Panc1 (cell line): Measurements from ENCODE around the gene RBMS1. TPM values are rescaled to one million over a fixed set of nuclear protein-coding genes. Genes with fewer than 3 reads are reported as not detected.

ENCODE experiments used
- ATAC-seq: fragments of 200-7000 bp; cut with Tn5 transposase; 2 replicates; pipeline ENCODE4 v1.9.1; 2020; ENCODE audit warnings: mild to moderate bottlenecking, moderate library complexity
- BruUV-seq: library from RNA; stranded (reverse); fragments of 400-500 nt; replicated peaks from 2 replicates; lab custom pipeline; 2021; lab: Mats Ljungman, UMichigan
- CTCF ChIA-PET: fragments of 300-600 bp; sonication (Branson Sonifier 250); formaldehyde crosslinking; loops from one replicate; lab custom pipeline; 2022; ENCODE audit warnings: antibody characterized with exemption; lab: Charles Lee
- POLR2A ChIA-PET: fragments of 300-600 bp; sonication (Branson Sonifier 250); formaldehyde crosslinking; loops from one replicate; lab custom pipeline; 2022; ENCODE audit warnings: antibody characterized with exemption; lab: Charles Lee
- DNase-seq: peaks from one replicate; pipeline ENCODE4 v3.0.0-alpha.2; 2010; ENCODE audit warnings: low read depth, low spot score
- H3K27ac ChIP-seq: 2 replicates; pipeline ENCODE4 v1.5.1; 2011; ENCODE audit warnings: mild to moderate bottlenecking, low read length, inconsistent platforms
- H3K27me3 ChIP-seq: fragments of 200-500 bp; sonication (Bioruptor generic); 2 replicates; pipeline ENCODE4 v1.6.0; 2014; ENCODE audit warnings: low read length, inconsistent platforms; ENCODE audit not compliant: control insufficient read depth, insufficient read depth
- H3K36me3 ChIP-seq: fragments of 200-500 bp; sonication (Bioruptor generic); 2 replicates; pipeline ENCODE4 v1.5.1; 2014; ENCODE audit warnings: inconsistent platforms, mild to moderate bottlenecking, low read length, moderate library complexity; ENCODE audit not compliant: control insufficient read depth, insufficient read depth
- H3K4me1 ChIP-seq: 2 replicates; pipeline ENCODE4 v1.5.1; 2011; ENCODE audit warnings: inconsistent platforms, mild to moderate bottlenecking, low read length, moderate library complexity; ENCODE audit not compliant: control insufficient read depth, insufficient read depth
- H3K4me3 ChIP-seq, 2 experiments: 2 replicates each; pipeline ENCODE4 v1.5.1; 2011 to 2012; ENCODE audit warnings: low read depth in 2 of 2, low read length in 2 of 2, mild to moderate bottlenecking in 2 of 2, inconsistent platforms in 1 of 2, moderate library complexity in 1 of 2
- H3K9me3 ChIP-seq: fragments of 200-500 bp; sonication (Bioruptor generic); 2 replicates; pipeline ENCODE4 v1.5.1; 2014; ENCODE audit warnings: low read depth, mild to moderate bottlenecking, inconsistent platforms, low read length, moderate library complexity; ENCODE audit not compliant: control insufficient read depth, insufficient read depth
- POLR2AphosphoS5 ChIP-seq: IDR thresholded peaks from 2 replicates; pipeline ENCODE4 v1.6.1; 2012; ENCODE audit warnings: mild to moderate bottlenecking, low read depth, low read length, moderate library complexity
- SIN3A ChIP-seq: IDR thresholded peaks from 2 replicates; pipeline ENCODE4 v1.6.1; 2012; ENCODE audit warnings: low read depth, mild to moderate bottlenecking, low read length, moderate library complexity, borderline replicate concordance; ENCODE audit not compliant: insufficient read depth
- TCF7L2 ChIP-seq: IDR thresholded peaks from 2 replicates; pipeline ENCODE4 v1.6.1; 2011; ENCODE audit warnings: mild to moderate bottlenecking, low read depth, low read length, inconsistent platforms
- in situ Hi-C: cut with HindIII; loops from 2 replicates; pipeline ENCODE4 v1.10.0; 2016; ENCODE audit warnings: low sequenced_read_pairs, low pct_unique_long_range_greater_than_20kb
- intact Hi-C: fragments of 100-400 bp; cut with micrococcal nuclease; formaldehyde crosslinking; loops from one replicate; pipeline ENCODE4 v1.10.0; 2022; ENCODE audit not compliant: unreplicated experiment
- total RNA-seq: library from RNA; stranded (reverse); gene quantifications from one replicate; pipeline ENCODE4 v1.2.1, GENCODE V29; 2021; ENCODE audit not compliant: unreplicated experiment
- TF ChIP-seq, protein P1 (sequence below), 2 experiments: IDR thresholded peaks; 2 replicates each; pipeline ENCODE4 v1.6.1; 2011 to 2012; ENCODE audit warnings: low read depth in 2 of 2, control low read depth in 1 of 2, low read length in 1 of 2, mild to moderate bottlenecking in 1 of 2, moderate library complexity in 1 of 2; ENCODE audit not compliant: insufficient read depth in 1 of 2
- TF ChIP-seq, protein P2 (sequence below): fragments of 450-650 bp; IDR thresholded peaks from 2 replicates; pipeline ENCODE4 v1.5.1; 2017; ENCODE audit warnings: mild to moderate bottlenecking

Gene RBMS1
- total RNA-seq, 1 experiment from 2014 or later = 67.0 TPM

DNA sequence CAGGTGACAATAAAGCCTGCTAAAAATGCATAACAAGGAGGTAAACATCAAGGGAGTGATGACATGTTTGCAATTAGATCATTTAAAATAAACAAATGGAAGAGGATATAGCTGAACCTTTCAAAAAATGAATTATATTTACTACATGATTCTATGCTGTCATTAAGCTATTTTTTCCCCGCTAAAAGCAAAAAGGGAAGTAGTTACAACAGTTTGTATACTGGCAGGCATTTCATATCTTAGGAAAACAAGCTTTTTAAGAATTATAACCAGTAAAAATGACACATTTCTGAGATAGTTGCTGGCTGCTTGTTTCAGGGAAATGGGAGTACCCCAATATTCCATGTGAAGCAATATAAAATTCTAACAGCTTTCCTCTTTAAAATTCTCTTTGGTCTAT, 204.5 kb downstream of the RBMS1 start:
- BruUV-seq = no TSS peak

DNA sequence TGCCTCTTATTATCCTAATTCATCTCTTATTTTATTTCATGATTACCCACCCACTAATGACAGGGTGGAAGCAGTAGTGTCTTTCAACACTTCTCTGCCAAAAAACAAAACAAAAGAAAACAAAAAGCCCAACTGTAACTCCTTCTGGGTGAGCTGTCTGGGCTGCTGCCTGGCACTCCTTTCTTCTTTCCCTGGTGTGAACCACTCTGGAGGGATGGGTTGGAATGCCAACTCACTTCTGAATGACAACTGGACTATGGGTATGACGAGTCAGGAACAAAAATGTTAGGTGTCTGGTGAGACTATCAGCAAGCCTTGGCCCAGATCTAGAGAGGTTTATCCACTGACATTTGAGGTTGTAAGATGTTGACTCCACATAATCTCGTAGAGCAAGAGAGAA, 205.3 kb downstream of the RBMS1 start:
- Histone ChIP-seq H3K27me3 (no peaks in the 10 kb centered on the region), H3K4me3 (no peak overlapping the region), H3K27ac (no peak overlapping the region), H3K36me3 (peaks cover 2% of the 10 kb centered on the region), H3K4me1 (no peaks in the 10 kb centered on the region), H3K9me3 (no peaks in the 10 kb centered on the region)
- in situ Hi-C loops = no loop called here
- BruUV-seq = no TSS peak
- ChIA-PET CTCF (no interaction called here), POLR2A (no interaction called here)
- TF ChIP-seq SIN3A = no peak
- no peak for TF ChIP-seq POLR2AphosphoS5
- TF ChIP-seq TCF7L2 = no peak
- TF ChIP-seq, protein P1, sequence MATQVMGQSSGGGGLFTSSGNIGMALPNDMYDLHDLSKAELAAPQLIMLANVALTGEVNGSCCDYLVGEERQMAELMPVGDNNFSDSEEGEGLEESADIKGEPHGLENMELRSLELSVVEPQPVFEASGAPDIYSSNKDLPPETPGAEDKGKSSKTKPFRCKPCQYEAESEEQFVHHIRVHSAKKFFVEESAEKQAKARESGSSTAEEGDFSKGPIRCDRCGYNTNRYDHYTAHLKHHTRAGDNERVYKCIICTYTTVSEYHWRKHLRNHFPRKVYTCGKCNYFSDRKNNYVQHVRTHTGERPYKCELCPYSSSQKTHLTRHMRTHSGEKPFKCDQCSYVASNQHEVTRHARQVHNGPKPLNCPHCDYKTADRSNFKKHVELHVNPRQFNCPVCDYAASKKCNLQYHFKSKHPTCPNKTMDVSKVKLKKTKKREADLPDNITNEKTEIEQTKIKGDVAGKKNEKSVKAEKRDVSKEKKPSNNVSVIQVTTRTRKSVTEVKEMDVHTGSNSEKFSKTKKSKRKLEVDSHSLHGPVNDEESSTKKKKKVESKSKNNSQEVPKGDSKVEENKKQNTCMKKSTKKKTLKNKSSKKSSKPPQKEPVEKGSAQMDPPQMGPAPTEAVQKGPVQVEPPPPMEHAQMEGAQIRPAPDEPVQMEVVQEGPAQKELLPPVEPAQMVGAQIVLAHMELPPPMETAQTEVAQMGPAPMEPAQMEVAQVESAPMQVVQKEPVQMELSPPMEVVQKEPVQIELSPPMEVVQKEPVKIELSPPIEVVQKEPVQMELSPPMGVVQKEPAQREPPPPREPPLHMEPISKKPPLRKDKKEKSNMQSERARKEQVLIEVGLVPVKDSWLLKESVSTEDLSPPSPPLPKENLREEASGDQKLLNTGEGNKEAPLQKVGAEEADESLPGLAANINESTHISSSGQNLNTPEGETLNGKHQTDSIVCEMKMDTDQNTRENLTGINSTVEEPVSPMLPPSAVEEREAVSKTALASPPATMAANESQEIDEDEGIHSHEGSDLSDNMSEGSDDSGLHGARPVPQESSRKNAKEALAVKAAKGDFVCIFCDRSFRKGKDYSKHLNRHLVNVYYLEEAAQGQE (IDR thresholded peaks at IDR 0.05; ENCODE audit: insufficient read depth in 1 of 2, low read depth in 2 of 2, low read length in 1 of 2) = no peak
- TF ChIP-seq, protein P2, sequence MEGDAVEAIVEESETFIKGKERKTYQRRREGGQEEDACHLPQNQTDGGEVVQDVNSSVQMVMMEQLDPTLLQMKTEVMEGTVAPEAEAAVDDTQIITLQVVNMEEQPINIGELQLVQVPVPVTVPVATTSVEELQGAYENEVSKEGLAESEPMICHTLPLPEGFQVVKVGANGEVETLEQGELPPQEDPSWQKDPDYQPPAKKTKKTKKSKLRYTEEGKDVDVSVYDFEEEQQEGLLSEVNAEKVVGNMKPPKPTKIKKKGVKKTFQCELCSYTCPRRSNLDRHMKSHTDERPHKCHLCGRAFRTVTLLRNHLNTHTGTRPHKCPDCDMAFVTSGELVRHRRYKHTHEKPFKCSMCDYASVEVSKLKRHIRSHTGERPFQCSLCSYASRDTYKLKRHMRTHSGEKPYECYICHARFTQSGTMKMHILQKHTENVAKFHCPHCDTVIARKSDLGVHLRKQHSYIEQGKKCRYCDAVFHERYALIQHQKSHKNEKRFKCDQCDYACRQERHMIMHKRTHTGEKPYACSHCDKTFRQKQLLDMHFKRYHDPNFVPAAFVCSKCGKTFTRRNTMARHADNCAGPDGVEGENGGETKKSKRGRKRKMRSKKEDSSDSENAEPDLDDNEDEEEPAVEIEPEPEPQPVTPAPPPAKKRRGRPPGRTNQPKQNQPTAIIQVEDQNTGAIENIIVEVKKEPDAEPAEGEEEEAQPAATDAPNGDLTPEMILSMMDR = no peak
- ATAC-seq (no peak), DNase-seq (no peak)
- intact Hi-C loops = no loop called here

More for the DNA sequence above, 204.5 kb downstream of the RBMS1 start:
- H3K4me3 ChIP-seq = no peak overlapping the region
- H3K36me3 ChIP-seq = peaks cover 1% of the 10 kb centered on the region
- intact Hi-C loops = no loop called here
- TF ChIP-seq POLR2AphosphoS5 (no peak), SIN3A (no peak), TCF7L2 (no peak)
- TF ChIP-seq, protein P1 (IDR thresholded peaks at IDR 0.05; ENCODE audit: insufficient read depth in 1 of 2, low read depth in 2 of 2, low read length in 1 of 2) = no peak
- TF ChIP-seq, protein P2 = no peak
- POLR2A ChIA-PET = no interaction called here
- CTCF ChIA-PET = no interaction called here
- no peaks in the 10 kb centered on the region for H3K27me3 ChIP-seq
- DNase-seq (no peak), ATAC-seq (no peak)
- no peaks in the 10 kb centered on the region for H3K9me3 ChIP-seq
- H3K4me1 ChIP-seq = no peaks in the 10 kb centered on the region
- in situ Hi-C loops = no loop called here
- no peak overlapping the region for H3K27ac ChIP-seq
